GM12878 (cell line): Measurements from ENCODE around the gene PTPN2. TPM values are rescaled to one million over a fixed set of nuclear protein-coding genes. Genes with fewer than 3 reads are reported as not detected.

Experiments
- ATAC-seq: fragments of 200-7000 bp; cut with Tn5 transposase; 3 replicates; pipeline ENCODE4 v1.9.1; 2020; ENCODE audit warnings: mild to moderate bottlenecking, moderate library complexity
- BruUV-seq: library from RNA; stranded (reverse); fragments of 400-500 nt; replicated peaks from 2 replicates; lab custom pipeline; 2021; lab: Mats Ljungman, UMichigan
- CTCF ChIA-PET: fragments of 300-600 bp; sonication (Branson Sonifier 250); formaldehyde crosslinking; extraction: SDS; loops from one replicate; lab custom pipeline; 2021; ENCODE audit warnings: inconsistent platforms; lab: Yijun Ruan, JAX
- POLR2A ChIA-PET: fragments of 350-600 bp; formaldehyde crosslinking; extraction: SDS; loops from one replicate; lab custom pipeline; 2021; ENCODE audit warnings: inconsistent platforms; lab: Charles Lee
- RAD21 ChIA-PET: fragments of 300-600 bp; sonication (Branson Sonifier 250); formaldehyde crosslinking; loops from one replicate; lab custom pipeline; 2023; ENCODE audit warnings: antibody characterized with exemption; ENCODE audit not compliant: unreplicated experiment; lab: Charles Lee
- SMC1A ChIA-PET: fragments of 300-600 bp; sonication (Branson Sonifier 250); formaldehyde crosslinking; loops from one replicate; lab custom pipeline; 2023; ENCODE audit not compliant: unreplicated experiment, uncharacterized antibody; lab: Charles Lee
- DNase-seq: peaks from one replicate; pipeline ENCODE4 v3.0.0-alpha.2; 2011; ENCODE audit warnings: low read depth, low spot score
- FAIRE-seq: peaks from 3 replicates; lab custom pipeline; 2011; peaks lifted over from hg19 to GRCh38; lab: Jason Lieb, UNC
- H2AFZ ChIP-seq: 2 replicates; pipeline ENCODE4 v1.6.0; 2011; ENCODE audit warnings: low read depth, low read length, control low read depth; ENCODE audit not compliant: control insufficient read depth
- H3K27ac ChIP-seq: 2 replicates; pipeline ENCODE4 v1.5.1; 2011; ENCODE audit warnings: control low read depth; ENCODE audit not compliant: control insufficient read depth, insufficient read depth
- H3K27me3 ChIP-seq, 2 experiments: replicated peaks in 1 of 2; 2 replicates each; pipeline versions ENCODE4 v1.6.0 to v1.6.1; 2011; ENCODE audit warnings: low read length in 1 of 2; ENCODE audit not compliant: control insufficient read depth in 2 of 2, insufficient read depth in 2 of 2
- H3K36me3 ChIP-seq, 2 experiments: 2 replicates each; pipeline ENCODE4 v1.5.1; 2011; ENCODE audit warnings: low read length in 1 of 2; ENCODE audit not compliant: control insufficient read depth in 2 of 2, insufficient read depth in 2 of 2
- H3K4me1 ChIP-seq: 2 replicates; pipeline ENCODE4 v1.6.1; 2011; ENCODE audit warnings: mild to moderate bottlenecking, low read length, moderate library complexity, mixed read lengths; ENCODE audit not compliant: control insufficient read depth, insufficient read depth
- H3K4me2 ChIP-seq: 2 replicates; pipeline ENCODE4 v1.6.0; 2011; ENCODE audit warnings: control low read depth; ENCODE audit not compliant: control insufficient read depth, insufficient read depth
- H3K4me3 ChIP-seq: fragments of 200-600 bp; sonication (generic); 2 replicates; pipeline ENCODE4 v1.5.1; 2016
- H3K79me2 ChIP-seq: 2 replicates; pipeline ENCODE4 v1.6.0; 2011; ENCODE audit warnings: low read length; ENCODE audit not compliant: control insufficient read depth, insufficient read depth
- H3K9ac ChIP-seq: 2 replicates; pipeline ENCODE4 v1.8.0; 2011; ENCODE audit warnings: low read length, control low read depth, mixed read lengths; ENCODE audit not compliant: control insufficient read depth, insufficient read depth
- H3K9me3 ChIP-seq: replicated peaks from 3 replicates; pipeline ENCODE4 v1.5.1; 2011; ENCODE audit warnings: mild to moderate bottlenecking, low read length; ENCODE audit not compliant: control insufficient read depth, insufficient read depth
- H4K20me1 ChIP-seq: 2 replicates; pipeline ENCODE4 v1.6.0; 2011; ENCODE audit not compliant: control insufficient read depth, insufficient read depth
- FOS ChIP-seq: IDR thresholded peaks from 3 replicates; pipeline ENCODE4 v1.6.1; 2011; ENCODE audit warnings: borderline replicate concordance; ENCODE audit not compliant: insufficient read length; ENCODE audit errors: extremely low read depth
- FOXK2 ChIP-seq: fragments of 450-650 bp; IDR thresholded peaks from 2 replicates; pipeline ENCODE4 v1.6.1; 2017; ENCODE audit warnings: mild to moderate bottlenecking, moderate library complexity
- IKZF2 ChIP-seq, 2 experiments: fragments of 450-650 bp; IDR thresholded peaks; 2 replicates each; pipeline ENCODE4 v1.6.1; 2017; ENCODE audit warnings: mild to moderate bottlenecking in 2 of 2, moderate library complexity in 2 of 2
- KDM1A ChIP-seq: fragments of 200-600 bp; sonication (generic); IDR thresholded peaks from 2 replicates; pipeline ENCODE4 v1.6.1; 2016; ENCODE audit warnings: borderline replicate concordance
- PKNOX1 ChIP-seq: fragments of 450-650 bp; IDR thresholded peaks from 2 replicates; pipeline ENCODE4 v1.6.1; 2016; ENCODE audit warnings: mild to moderate bottlenecking
- RELB ChIP-seq: fragments of 450-650 bp; IDR thresholded peaks from 2 replicates; pipeline ENCODE4 v1.6.1; 2017; ENCODE audit warnings: low read depth, mild to moderate bottlenecking, moderate library complexity
- ZNF207 ChIP-seq: fragments of 450-650 bp; IDR thresholded peaks from 2 replicates; pipeline ENCODE4 v1.6.1; 2014; ENCODE audit warnings: antibody characterized with exemption, mild to moderate bottlenecking, borderline replicate concordance
- ZNF622 ChIP-seq: fragments of 450-650 bp; IDR thresholded peaks from 2 replicates; pipeline ENCODE4 v1.6.1; 2017; ENCODE audit warnings: mild to moderate bottlenecking, inconsistent platforms
- WGBS: methylation state at CpG from one replicate; pipeline ENCODE4 v1.1.6; 2016; ENCODE audit warnings: low lambda C conversion rate; ENCODE audit not compliant: insufficient replicate concordance, insufficient coverage; ENCODE audit errors: missing lambda C conversion rate; 5-methylcytosine and 5-hydroxymethylcytosine counted together
- in situ Hi-C: fragments of 300-500 bp; cut with MboI; formaldehyde crosslinking; loops from 9 replicates; pipeline ENCODE4 v1.14.3; 2018; ENCODE audit warnings: mixed read lengths
- intact Hi-C: fragments of 100-400 bp; cut with micrococcal nuclease; formaldehyde crosslinking; loops from one replicate; pipeline ENCODE4 v1.14.2; 2022; ENCODE audit not compliant: unreplicated experiment
- polyA plus RNA-seq, 11 experiments: library from polyadenylated mRNA; depleted of rRNA in 4 of 11; unstranded in 6 of 11; stranded (reverse) in 5 of 11; fragments of >200 nt; fragmentation: Nextera tagmentation in 4 of 11; fragmentation: Illumina TruSeq in 1 of 11; extraction: Ambion mirVana in 4 of 11; extraction: Trizol in 1 of 11; gene quantifications; 1 replicate in 1 of 11; 2 replicates in 10 of 11; pipeline versions ENCODE4 v1.2.1 to v1.2.3, GENCODE V29; 2011 to 2016; ENCODE audit warnings: inconsistent platforms in 2 of 11, missing spikeins in 2 of 11, low read depth in 1 of 11
- total RNA-seq, 4 experiments: library from RNA; depleted of rRNA in 3 of 4; stranded (reverse); fragments of >200 nt in 3 of 4; fragmentation: Illumina TruSeq in 1 of 4; extraction: Trizol in 1 of 4; gene quantifications; 2 replicates each; pipeline versions ENCODE4 v1.2.1 to v1.2.3, GENCODE V29; 2013 to 2021

Gene PTPN2
- total and polyA plus RNA-seq, 10 of the 15 experiments (the other 5 are each of a cell fraction or from before 2014, with no cell fraction given): 46.5 to 86.7 (median 64.6) TPM

- no TSS peak for BruUV-seq
- Histone ChIP-seq H2AFZ (no peak overlapping the region), H3K4me3 (no peak overlapping the region), H3K27ac (no peak overlapping the region), H3K27me3 (no peaks in the 10 kb centered on the region; a peak in 1 of 4 replicates), H3K9ac (no peak overlapping the region), H3K4me1 (no peaks in the 10 kb centered on the region), H3K9me3 (no peaks in the 10 kb centered on the region), H4K20me1 (no peaks in the 10 kb centered on the region), H3K36me3 (no peaks in the 10 kb centered on the region), H3K79me2 (no peaks in the 10 kb centered on the region), H3K4me2 (no peak overlapping the region)
- SMC1A ChIA-PET: interaction anchor here (1.2 kb wide), 1 partner anchor 12 kb away, joined by 3 read pairs; no protein-coding TSS in a partner anchor
- no peak for ATAC-seq
- intact Hi-C loops: no loop called here
- FAIRE-seq: no peak
- RAD21 ChIA-PET: no interaction called here
- no peak for DNase-seq
- TF ChIP-seq KDM1A: no peak
- TF ChIP-seq ZNF207: no peak
- no peak for TF ChIP-seq IKZF2 (IDR thresholded peaks at IDR 0.05)
- no peak for TF ChIP-seq ZNF622
- no peak for TF ChIP-seq FOXK2
- no peak for TF ChIP-seq RELB
- no peak for TF ChIP-seq PKNOX1
- TF ChIP-seq FOS: no peak
- WGBS: 63% methylated on average over 9 of the region's 9 CpGs
- CTCF ChIA-PET: no interaction called here
- POLR2A ChIA-PET: interaction anchor here (0.8 kb wide), 1 partner anchor 8 kb away, joined by 3 read pairs; no protein-coding TSS in a partner anchor
- in situ Hi-C loops: no loop called here
These were observed 109.1 kb downstream of the PTPN2 start for GRCh38 chr18:12774982-12775381.
